Measurements from ENCODE around the gene ABCA10.
A peak's percentile ranks its signal among the peaks of the same experiment; 100 is the strongest.

ABCA10 gene

GRCh38 chr17:69239611-69240600 lies 11.3 kb upstream of the ABCA10 start:
- no peak overlapping the region for H3K4me3 ChIP-seq (ENCODE audit: low read length)
- TF ChIP-seq, protein P1, sequence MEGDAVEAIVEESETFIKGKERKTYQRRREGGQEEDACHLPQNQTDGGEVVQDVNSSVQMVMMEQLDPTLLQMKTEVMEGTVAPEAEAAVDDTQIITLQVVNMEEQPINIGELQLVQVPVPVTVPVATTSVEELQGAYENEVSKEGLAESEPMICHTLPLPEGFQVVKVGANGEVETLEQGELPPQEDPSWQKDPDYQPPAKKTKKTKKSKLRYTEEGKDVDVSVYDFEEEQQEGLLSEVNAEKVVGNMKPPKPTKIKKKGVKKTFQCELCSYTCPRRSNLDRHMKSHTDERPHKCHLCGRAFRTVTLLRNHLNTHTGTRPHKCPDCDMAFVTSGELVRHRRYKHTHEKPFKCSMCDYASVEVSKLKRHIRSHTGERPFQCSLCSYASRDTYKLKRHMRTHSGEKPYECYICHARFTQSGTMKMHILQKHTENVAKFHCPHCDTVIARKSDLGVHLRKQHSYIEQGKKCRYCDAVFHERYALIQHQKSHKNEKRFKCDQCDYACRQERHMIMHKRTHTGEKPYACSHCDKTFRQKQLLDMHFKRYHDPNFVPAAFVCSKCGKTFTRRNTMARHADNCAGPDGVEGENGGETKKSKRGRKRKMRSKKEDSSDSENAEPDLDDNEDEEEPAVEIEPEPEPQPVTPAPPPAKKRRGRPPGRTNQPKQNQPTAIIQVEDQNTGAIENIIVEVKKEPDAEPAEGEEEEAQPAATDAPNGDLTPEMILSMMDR (conservative IDR thresholded peaks at IDR 0.05; ENCODE audit: low read depth, low read length) = no peak
- no peak for DNase-seq (ENCODE audit: low read depth)

- H3K4me3 ChIP-seq (ENCODE audit: low read length) = no peak overlapping the region
- DNase-seq (ENCODE audit: low read depth) = no peak
- TF ChIP-seq, protein P1 (conservative IDR thresholded peaks at IDR 0.05; ENCODE audit: low read depth, low read length) = no peak
Observed at GRCh38 chr17:69236946-69237345, 8.3 kb upstream of the ABCA10 start.

GRCh38 chr17:69236464-69236863 lies 7.8 kb upstream of the ABCA10 start:
- no peak overlapping the region for H3K4me3 ChIP-seq (ENCODE audit: low read length)
- no peak for DNase-seq (ENCODE audit: low read depth)
- TF ChIP-seq, protein P1 (conservative IDR thresholded peaks at IDR 0.05; ENCODE audit: low read depth, low read length) = no peak

GRCh38 chr17:69235338-69236058 lies 6.9 kb upstream of the ABCA10 start:
- H3K4me3 ChIP-seq (ENCODE audit: low read length) = no peak overlapping the region
- peak; percentile 43 for DNase-seq (ENCODE audit: low read depth)
- TF ChIP-seq, protein P1 (conservative IDR thresholded peaks at IDR 0.05; ENCODE audit: low read depth, low read length) = peak; percentile 78

GRCh38 chr17:69232650-69233049 lies 4.0 kb upstream of the ABCA10 start:
- TF ChIP-seq, protein P1 (conservative IDR thresholded peaks at IDR 0.05; ENCODE audit: low read depth, low read length) = no peak
- no peak overlapping the region for H3K4me3 ChIP-seq (ENCODE audit: low read length)
- DNase-seq (ENCODE audit: low read depth) = no peak

GRCh38 chr17:69231521-69231920 lies 2.9 kb upstream of the ABCA10 start:
- DNase-seq (ENCODE audit: low read depth) = no peak
- TF ChIP-seq, protein P1 (conservative IDR thresholded peaks at IDR 0.05; ENCODE audit: low read depth, low read length) = no peak
- no peak overlapping the region for H3K4me3 ChIP-seq (ENCODE audit: low read length)
